EH (cell line): ENCODE measurements around the gene MAST2.
A peak's percentile ranks its signal among the peaks of the same experiment; 100 is the strongest.

ENCODE experiments used
- DNase-seq: peaks from one replicate; pipeline ENCODE4 v3.0.0-alpha.2; 2015; ENCODE audit warnings: low read depth

MAST2 gene

GRCh38 chr1:46062651-46063319 lies 259.4 kb downstream of the MAST2 start:
- DNase-seq = peak; percentile 37

- DNase-seq = no peak
These were observed 261.3 kb downstream of the MAST2 start for GRCh38 chr1:46064708-46065107.

- no peak for DNase-seq
These were observed 262.0 kb downstream of the MAST2 start for GRCh38 chr1:46065405-46065804.

GRCh38 chr1:46067652-46068051 lies 264.2 kb downstream of the MAST2 start:
- no peak for DNase-seq

- no peak for DNase-seq
These were observed 265.1 kb downstream of the MAST2 start for GRCh38 chr1:46068525-46068924.

- no peak for DNase-seq
These were observed 266.9 kb downstream of the MAST2 start for GRCh38 chr1:46070164-46070814.

- DNase-seq = no peak
These were observed 269.6 kb downstream of the MAST2 start for GRCh38 chr1:46072975-46073374.

- DNase-seq = no peak
These were observed 272.9 kb downstream of the MAST2 start for GRCh38 chr1:46076343-46076742.

- no peak for DNase-seq
These were observed 274.2 kb downstream of the MAST2 start for GRCh38 chr1:46077644-46078043.

- DNase-seq = no peak
These were observed 276.8 kb downstream of the MAST2 start for GRCh38 chr1:46080257-46080656.

GRCh38 chr1:46081206-46081605 lies 277.8 kb downstream of the MAST2 start:
- no peak for DNase-seq

- no peak for DNase-seq
These were observed 278.2 kb downstream of the MAST2 start for GRCh38 chr1:46081619-46082018.

GRCh38 chr1:46083579-46083978 lies 280.2 kb downstream of the MAST2 start:
- DNase-seq = no peak

GRCh38 chr1:46084553-46085451 lies 281.4 kb downstream of the MAST2 start:
- DNase-seq = peak; percentile 34
